Measurements from ENCODE around the gene SORCS2.

Gene SORCS2

GRCh38 chr4:7622371-7622770, 430.0 kb downstream of the SORCS2 start:
- H3K9me3 ChIP-seq (ENCODE audit: low read length), result no peaks in the 10 kb centered on the region
- H3K36me3 ChIP-seq (ENCODE audit: insufficient read depth, low read length), result no peaks in the 10 kb centered on the region
- no peak overlapping the region for H2AFZ ChIP-seq (ENCODE audit: low read length)
- no peaks in the 10 kb centered on the region for H3K27me3 ChIP-seq (ENCODE audit: insufficient read depth, low read length)
- no peak for TF ChIP-seq CTCF (IDR thresholded peaks at IDR 0.05; ENCODE audit: low read length)
- no peak for TF ChIP-seq EZH2 (IDR thresholded peaks at IDR 0.05; ENCODE audit: borderline replicate concordance, low read length)
- H3K9ac ChIP-seq (ENCODE audit: low read length), result no peak overlapping the region
- H3K79me2 ChIP-seq (ENCODE audit: insufficient read depth, low read length), result no peaks in the 10 kb centered on the region
- H4K20me1 ChIP-seq (ENCODE audit: insufficient read depth, low read length), result no peaks in the 10 kb centered on the region
- no peak overlapping the region for H3K27ac ChIP-seq (ENCODE audit: low read depth, low read length, poor library complexity, severe bottlenecking)
- H3K4me2 ChIP-seq (ENCODE audit: low read length), result no peak overlapping the region
- H3K4me1 ChIP-seq (ENCODE audit: insufficient read depth, low read length, severe bottlenecking), result no peaks in the 10 kb centered on the region
- no peak overlapping the region for H3K4me3 ChIP-seq (ENCODE audit: low read depth, low read length, poor library complexity, severe bottlenecking)
- H3F3A ChIP-seq (ENCODE audit: insufficient read depth, low read length), result no peaks in the 10 kb centered on the region
- no peaks in the 10 kb centered on the region for H3K9me2 ChIP-seq (ENCODE audit: low read depth, low read length)

GRCh38 chr4:7623468-7623867, 431.1 kb downstream of the SORCS2 start:
- H3K79me2 ChIP-seq (ENCODE audit: insufficient read depth, low read length), result no peaks in the 10 kb centered on the region
- no peak overlapping the region for H2AFZ ChIP-seq (ENCODE audit: low read length)
- no peaks in the 10 kb centered on the region for H3F3A ChIP-seq (ENCODE audit: insufficient read depth, low read length)
- TF ChIP-seq CTCF (IDR thresholded peaks at IDR 0.05; ENCODE audit: low read length) (no peak), EZH2 (IDR thresholded peaks at IDR 0.05; ENCODE audit: borderline replicate concordance, low read length) (no peak)
- no peaks in the 10 kb centered on the region for H4K20me1 ChIP-seq (ENCODE audit: insufficient read depth, low read length)
- no peaks in the 10 kb centered on the region for H3K36me3 ChIP-seq (ENCODE audit: insufficient read depth, low read length)
- no peak overlapping the region for H3K9ac ChIP-seq (ENCODE audit: low read length)
- H3K9me2 ChIP-seq (ENCODE audit: low read depth, low read length), result no peaks in the 10 kb centered on the region
- no peak overlapping the region for H3K4me3 ChIP-seq (ENCODE audit: low read depth, low read length, poor library complexity, severe bottlenecking)
- H3K4me2 ChIP-seq (ENCODE audit: low read length), result no peak overlapping the region
- no peak overlapping the region for H3K27ac ChIP-seq (ENCODE audit: low read depth, low read length, poor library complexity, severe bottlenecking)
- no peaks in the 10 kb centered on the region for H3K9me3 ChIP-seq (ENCODE audit: low read length)
- no peaks in the 10 kb centered on the region for H3K4me1 ChIP-seq (ENCODE audit: insufficient read depth, low read length, severe bottlenecking)
- H3K27me3 ChIP-seq (ENCODE audit: insufficient read depth, low read length), result no peaks in the 10 kb centered on the region

DNA sequence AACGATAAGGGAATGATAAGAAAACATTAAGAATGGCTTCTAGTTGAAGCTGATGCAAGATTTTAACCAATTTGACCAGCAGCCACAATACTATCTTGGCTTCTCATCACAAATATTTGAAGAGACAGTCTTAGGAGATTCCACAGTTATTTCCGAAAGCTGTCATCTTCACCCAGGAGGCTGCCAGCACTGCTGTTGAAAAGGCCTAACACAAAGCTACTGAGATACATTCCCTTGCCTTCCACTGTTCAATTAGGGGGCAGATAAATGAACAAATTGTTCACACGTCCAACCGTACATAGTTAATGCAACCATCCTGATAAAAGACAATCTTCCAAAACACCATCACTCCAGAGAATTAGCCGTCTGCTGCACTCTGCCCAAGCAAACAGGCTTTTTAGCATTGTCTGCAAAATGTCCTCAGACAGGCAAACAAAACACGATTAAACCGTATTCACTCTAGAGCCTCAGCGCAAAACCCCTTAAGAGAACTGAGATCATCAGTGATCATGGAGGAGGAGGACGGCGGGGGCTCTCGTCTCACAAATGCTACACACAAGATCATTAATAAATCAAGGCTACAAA, 432.1 kb downstream of the SORCS2 start:
- Histone ChIP-seq H2AFZ (ENCODE audit: low read length) (no peak overlapping the region), H3K9me2 (ENCODE audit: low read depth, low read length) (no peaks in the 10 kb centered on the region), H3K9me3 (ENCODE audit: low read length) (no peaks in the 10 kb centered on the region)

More for the DNA sequence above, 432.1 kb downstream of the SORCS2 start:
- Histone ChIP-seq H3K4me3 (ENCODE audit: low read depth, low read length, poor library complexity, severe bottlenecking) (no peak overlapping the region), H4K20me1 (ENCODE audit: insufficient read depth, low read length) (no peaks in the 10 kb centered on the region), H3F3A (ENCODE audit: insufficient read depth, low read length) (no peaks in the 10 kb centered on the region), H3K4me2 (ENCODE audit: low read length) (no peak overlapping the region), H3K4me1 (ENCODE audit: insufficient read depth, low read length, severe bottlenecking) (no peaks in the 10 kb centered on the region), H3K27me3 (ENCODE audit: insufficient read depth, low read length) (no peaks in the 10 kb centered on the region), H3K79me2 (ENCODE audit: insufficient read depth, low read length) (no peaks in the 10 kb centered on the region), H3K27ac (ENCODE audit: low read depth, low read length, poor library complexity, severe bottlenecking) (no peak overlapping the region), H3K9ac (ENCODE audit: low read length) (no peak overlapping the region), H3K36me3 (ENCODE audit: insufficient read depth, low read length) (no peaks in the 10 kb centered on the region)
- TF ChIP-seq EZH2 (IDR thresholded peaks at IDR 0.05; ENCODE audit: borderline replicate concordance, low read length) (no peak), CTCF (IDR thresholded peaks at IDR 0.05; ENCODE audit: low read length) (no peak)

All from OCI-LY1 (cell line).